Measurements from ENCODE around the gene CEMIP. TPM values are rescaled to one million over a fixed set of nuclear protein-coding genes. Genes with fewer than 3 reads are reported as not detected.

Gene CEMIP
- total RNA-seq, 6 experiments from 2014 or later, result 5.8 to 53.2 (median 48.3) TPM

DNA sequence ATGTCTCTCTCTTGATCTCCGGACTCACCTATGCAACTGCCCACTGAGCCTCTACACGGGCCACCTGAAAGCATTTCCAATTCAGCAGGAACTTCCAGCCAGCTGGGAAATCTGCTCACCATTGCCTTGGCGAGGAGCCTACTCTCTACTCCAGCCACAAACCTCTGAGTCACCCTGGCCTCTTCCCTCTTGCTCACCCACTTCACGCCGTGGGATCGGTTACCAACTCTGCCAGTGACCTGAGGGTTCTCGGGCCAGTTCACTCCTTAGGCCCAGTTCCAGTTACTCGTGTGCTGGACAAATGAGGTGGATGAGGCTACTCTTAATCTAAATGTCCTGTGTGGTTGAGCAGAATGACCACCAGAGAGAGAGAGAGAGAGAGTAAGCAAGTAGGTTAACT, 70.1 kb downstream of the CEMIP start:
- H3K36me3 Mint-ChIP-seq (ENCODE audit: low read depth), result peaks cover 11% of the 10 kb centered on the region; the same call in 1 of the 2 replicates
- DNase-seq, result peak; percentile 87
- H3K4me1 Mint-ChIP-seq (ENCODE audit: low read depth), result peaks cover 29% of the 10 kb centered on the region
- H3K27ac Mint-ChIP-seq, result peak overlapping the region; percentile 4; the same call in 1 of the 2 replicates
- H3K27me3 Mint-ChIP-seq (ENCODE audit: insufficient read depth), result peaks cover 40% of the 10 kb centered on the region
- TF ChIP-seq, protein P1, sequence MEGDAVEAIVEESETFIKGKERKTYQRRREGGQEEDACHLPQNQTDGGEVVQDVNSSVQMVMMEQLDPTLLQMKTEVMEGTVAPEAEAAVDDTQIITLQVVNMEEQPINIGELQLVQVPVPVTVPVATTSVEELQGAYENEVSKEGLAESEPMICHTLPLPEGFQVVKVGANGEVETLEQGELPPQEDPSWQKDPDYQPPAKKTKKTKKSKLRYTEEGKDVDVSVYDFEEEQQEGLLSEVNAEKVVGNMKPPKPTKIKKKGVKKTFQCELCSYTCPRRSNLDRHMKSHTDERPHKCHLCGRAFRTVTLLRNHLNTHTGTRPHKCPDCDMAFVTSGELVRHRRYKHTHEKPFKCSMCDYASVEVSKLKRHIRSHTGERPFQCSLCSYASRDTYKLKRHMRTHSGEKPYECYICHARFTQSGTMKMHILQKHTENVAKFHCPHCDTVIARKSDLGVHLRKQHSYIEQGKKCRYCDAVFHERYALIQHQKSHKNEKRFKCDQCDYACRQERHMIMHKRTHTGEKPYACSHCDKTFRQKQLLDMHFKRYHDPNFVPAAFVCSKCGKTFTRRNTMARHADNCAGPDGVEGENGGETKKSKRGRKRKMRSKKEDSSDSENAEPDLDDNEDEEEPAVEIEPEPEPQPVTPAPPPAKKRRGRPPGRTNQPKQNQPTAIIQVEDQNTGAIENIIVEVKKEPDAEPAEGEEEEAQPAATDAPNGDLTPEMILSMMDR (IDR thresholded peaks at IDR 0.05), result no peak
- H3K9me3 Mint-ChIP-seq, result no peaks in the 10 kb centered on the region; the same call in 1 of the 2 replicates
- no peak overlapping the region for H3K4me3 Mint-ChIP-seq

DNA sequence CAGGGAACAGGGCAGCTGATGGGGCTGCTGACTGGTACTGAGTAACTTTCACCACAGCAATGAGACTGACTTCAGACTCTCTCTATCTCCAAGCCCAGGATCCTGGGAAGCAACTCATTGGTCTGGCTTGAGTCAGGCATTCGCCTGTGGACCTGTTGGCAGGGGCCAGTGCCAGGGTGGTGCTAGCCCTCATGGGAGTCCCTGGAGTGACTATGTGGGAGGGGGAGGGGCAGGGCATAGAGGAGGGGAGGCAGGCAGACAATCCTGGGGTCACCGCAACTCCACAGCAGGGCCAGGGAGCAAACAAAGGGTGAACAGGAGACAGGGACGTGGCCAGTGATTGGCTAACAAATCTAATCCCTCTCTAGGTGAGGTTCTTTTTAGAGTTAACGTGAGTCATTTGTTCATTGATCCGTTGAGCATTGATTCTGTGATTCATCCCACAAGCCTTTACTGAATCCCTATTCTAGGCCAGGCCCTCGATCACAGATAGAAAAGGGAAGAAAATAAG, 71.8 kb downstream of the CEMIP start:
- no peak overlapping the region for H3K4me3 Mint-ChIP-seq
- no peak for DNase-seq
- H3K36me3 Mint-ChIP-seq (ENCODE audit: low read depth), result peaks cover 11% of the 10 kb centered on the region; the same call in 1 of the 2 replicates

DNA sequence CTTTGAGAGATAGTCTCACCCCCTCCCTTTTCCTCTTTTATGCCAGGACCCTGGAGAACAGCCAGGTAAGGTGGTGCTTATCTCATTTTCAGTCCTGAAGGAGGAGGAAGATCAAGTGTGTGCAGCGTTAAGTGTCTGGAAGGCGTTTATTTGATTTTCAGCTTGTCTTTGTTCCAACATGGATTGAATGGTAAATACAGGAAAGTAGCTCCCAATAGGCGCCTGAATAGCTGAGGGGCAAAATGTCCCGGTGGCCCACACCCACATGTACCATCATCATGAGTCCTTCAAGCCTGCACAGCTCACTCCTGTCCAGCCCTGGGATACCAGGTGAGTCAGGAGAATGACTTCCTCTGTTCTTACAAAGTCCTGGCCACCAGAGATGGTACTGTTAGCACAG, 73.5 kb downstream of the CEMIP start:
- Mint-ChIP-seq H3K36me3 (ENCODE audit: low read depth) (peaks cover 11% of the 10 kb centered on the region; the same call in 1 of the 2 replicates), H3K9me3 (no peaks in the 10 kb centered on the region; the same call in 1 of the 2 replicates), H3K27me3 (ENCODE audit: insufficient read depth) (peaks cover 26% of the 10 kb centered on the region), H3K4me1 (ENCODE audit: low read depth) (peaks cover 12% of the 10 kb centered on the region), H3K27ac (no peak overlapping the region), H3K4me3 (no peak overlapping the region)
- DNase-seq, result no peak
- TF ChIP-seq, protein P1 (IDR thresholded peaks at IDR 0.05), result no peak

More for the DNA sequence above, 71.8 kb downstream of the CEMIP start:
- H3K9me3 Mint-ChIP-seq, result no peaks in the 10 kb centered on the region; the same call in 1 of the 2 replicates
- H3K4me1 Mint-ChIP-seq (ENCODE audit: low read depth), result peaks cover 17% of the 10 kb centered on the region
- TF ChIP-seq, protein P1 (IDR thresholded peaks at IDR 0.05), result no peak
- peaks cover 33% of the 10 kb centered on the region for H3K27me3 Mint-ChIP-seq (ENCODE audit: insufficient read depth)
- no peak overlapping the region for H3K27ac Mint-ChIP-seq

DNA sequence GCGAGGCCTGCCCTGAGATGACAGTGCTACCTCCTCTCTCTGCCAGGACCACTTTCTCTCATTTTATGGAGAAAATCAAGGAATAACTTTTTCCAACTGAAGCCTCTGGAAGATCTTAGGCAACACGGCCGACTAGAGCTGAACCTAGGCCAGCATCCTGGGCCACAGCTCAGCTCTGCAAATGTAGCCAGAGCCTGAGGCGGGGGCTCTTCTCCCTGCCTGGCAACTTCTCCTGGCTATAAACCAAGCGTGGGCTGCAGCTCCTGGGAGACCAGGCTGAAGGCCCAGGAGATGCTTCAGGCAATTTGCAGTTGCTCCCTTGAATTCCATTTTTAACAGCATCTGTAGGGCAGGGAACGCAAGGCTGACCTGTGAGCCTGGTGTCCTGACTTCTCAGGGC, 74.9 kb downstream of the CEMIP start:
- H3K4me3 Mint-ChIP-seq, result no peak overlapping the region
- DNase-seq, result no peak
- TF ChIP-seq, protein P1 (IDR thresholded peaks at IDR 0.05), result no peak
- H3K27ac Mint-ChIP-seq, result no peak overlapping the region
- H3K4me1 Mint-ChIP-seq (ENCODE audit: low read depth), result peaks cover 10% of the 10 kb centered on the region
- H3K27me3 Mint-ChIP-seq (ENCODE audit: insufficient read depth), result peaks cover 32% of the 10 kb centered on the region
- H3K36me3 Mint-ChIP-seq (ENCODE audit: low read depth), result peaks cover 11% of the 10 kb centered on the region; the same call in 1 of the 2 replicates
- H3K9me3 Mint-ChIP-seq, result no peaks in the 10 kb centered on the region; the same call in 1 of the 2 replicates

DNA sequence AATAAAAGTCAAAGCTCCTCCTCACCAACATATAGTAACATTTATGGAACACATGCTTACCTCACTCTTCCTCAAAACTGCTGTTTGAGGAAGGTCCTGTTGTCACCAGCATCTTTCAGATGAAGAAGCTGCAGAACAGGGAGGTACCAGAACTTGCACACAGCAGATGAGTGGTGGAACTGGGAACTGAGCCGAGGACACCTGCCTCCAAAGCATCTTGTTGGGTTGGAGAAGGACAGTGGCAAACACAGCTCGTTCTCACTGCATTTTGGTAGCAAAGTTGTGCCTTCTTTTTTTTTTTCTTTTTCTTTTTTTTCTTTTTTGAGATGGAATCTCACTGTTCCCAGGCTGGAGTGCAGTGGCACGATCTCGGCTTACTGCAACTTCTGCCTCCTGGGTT, 76.0 kb downstream of the CEMIP start:
- TF ChIP-seq, protein P1 (IDR thresholded peaks at IDR 0.05), result no peak
- DNase-seq, result no peak
- H3K4me1 Mint-ChIP-seq (ENCODE audit: low read depth), result no peaks in the 10 kb centered on the region; the same call in 1 of the 2 replicates
- no peak overlapping the region for H3K4me3 Mint-ChIP-seq
- no peaks in the 10 kb centered on the region; the same call in 1 of the 2 replicates for H3K9me3 Mint-ChIP-seq
- H3K27me3 Mint-ChIP-seq (ENCODE audit: insufficient read depth), result peaks cover 27% of the 10 kb centered on the region
- H3K36me3 Mint-ChIP-seq (ENCODE audit: low read depth), result peaks cover 11% of the 10 kb centered on the region; the same call in 1 of the 2 replicates
- H3K27ac Mint-ChIP-seq, result no peak overlapping the region

All from HFFc6 (cell line).